Activated CD8-positive, alpha-beta T cell treated with anti-CD3 and anti-CD28 coated beads for 36 hours (primary cell): Measurements from ENCODE around the gene IGF2R. TPM values are rescaled to one million over a fixed set of nuclear protein-coding genes. Genes with fewer than 3 reads are reported as not detected.
"Not testable (repeated sequence)": the region's sequence is repeated elsewhere in the genome, so short reads cannot be mapped to it uniquely, and the experiment has no call there.

Experiments used
- ATAC-seq: fragments of 200-7000 bp; cut with Tn5 transposase; one replicate; pipeline ENCODE4 v1.10.0; 2021; ENCODE audit warnings: mild to moderate bottlenecking, moderate library complexity
- CTCF ChIA-PET: fragments of 350-600 bp; sonication (Branson Sonifier 250); formaldehyde crosslinking; loops from one replicate; lab custom pipeline; 2021; ENCODE audit warnings: antibody characterized with exemption; lab: Charles Lee
- POLR2A ChIA-PET: fragments of 350-600 bp; sonication (Branson Sonifier 250); formaldehyde crosslinking; loops from one replicate; lab custom pipeline; 2021; ENCODE audit warnings: antibody characterized with exemption; lab: Charles Lee
- DNase-seq: peaks from one replicate; pipeline ENCODE4 v3.0.0-alpha.2; 2020
- H3K27ac Mint-ChIP-seq: one replicate; pipeline ENCODE4 v1.8.0; 2021; ENCODE audit warnings: mild to moderate bottlenecking, mixed read lengths
- H3K27me3 Mint-ChIP-seq: one replicate; pipeline ENCODE4 v1.8.0; 2021; ENCODE audit warnings: mixed read lengths
- H3K36me3 Mint-ChIP-seq: one replicate; pipeline ENCODE4 v1.8.0; 2021; ENCODE audit warnings: low read depth, mixed read lengths
- H3K4me1 Mint-ChIP-seq: one replicate; pipeline ENCODE4 v1.8.0; 2021; ENCODE audit warnings: low read depth, mixed read lengths
- H3K4me3 Mint-ChIP-seq: one replicate; pipeline ENCODE4 v1.8.0; 2021; ENCODE audit warnings: mild to moderate bottlenecking, moderate library complexity, mixed read lengths
- H3K9me3 Mint-ChIP-seq: one replicate; pipeline ENCODE4 v1.8.0; 2021; ENCODE audit warnings: mixed read lengths
- CTCF ChIP-seq: fragments of 200-600 bp; IDR thresholded peaks from one replicate; pipeline ENCODE4 v1.8.0; 2022; ENCODE audit warnings: antibody characterized with exemption, mild to moderate bottlenecking
- intact Hi-C: fragments of 100-400 bp; cut with micrococcal nuclease; formaldehyde crosslinking; loops from one replicate; pipeline ENCODE4 v1.10.0; 2022
- total RNA-seq, 2 experiments: library from RNA; stranded (reverse); gene quantifications; one replicate each; pipeline ENCODE4 v1.2.3, GENCODE V29; 2021

Gene IGF2R
- total RNA-seq, 2 experiments from 2014 or later, result 81.7 to 82.4 TPM

- intact Hi-C loops, result no loop called here
- H3K27me3 Mint-ChIP-seq, result no peaks in the 10 kb centered on the region
- ATAC-seq, result no peak
- no peak for DNase-seq
- no peak overlapping the region for H3K27ac Mint-ChIP-seq
- H3K4me1 Mint-ChIP-seq, result peaks cover 3% of the 10 kb centered on the region
- ChIA-PET POLR2A (no interaction called here), CTCF (no interaction called here)
- TF ChIP-seq CTCF, result no peak
- H3K9me3 Mint-ChIP-seq, result no peaks in the 10 kb centered on the region
- no peak overlapping the region for H3K4me3 Mint-ChIP-seq
- no peaks in the 10 kb centered on the region for H3K36me3 Mint-ChIP-seq
These were observed 5.8 kb upstream of the IGF2R start for GRCh38 chr6:159963111-159963510.

GRCh38 chr6:159964046-159964445, 4.8 kb upstream of the IGF2R start:
- no peaks in the 10 kb centered on the region for H3K9me3 Mint-ChIP-seq
- intact Hi-C loops, result no loop called here

GRCh38 chr6:159966339-159966738, 2.5 kb upstream of the IGF2R start:
- ATAC-seq, result no peak
- H3K4me3 Mint-ChIP-seq, result no peak overlapping the region
- H3K27me3 Mint-ChIP-seq, result no peaks in the 10 kb centered on the region
- peaks cover 13% of the 10 kb centered on the region for H3K36me3 Mint-ChIP-seq
- intact Hi-C loops, result no loop called here
- TF ChIP-seq CTCF, result no peak
- no peaks in the 10 kb centered on the region for H3K9me3 Mint-ChIP-seq
- ChIA-PET POLR2A (no interaction called here), CTCF (interaction anchor here (1.2 kb wide), 1 partner anchor 24 kb away, joined by 3 read pairs; no protein-coding TSS in a partner anchor)
- peaks cover 13% of the 10 kb centered on the region for H3K4me1 Mint-ChIP-seq
- no peak for DNase-seq
- H3K27ac Mint-ChIP-seq, result no peak overlapping the region

More at GRCh38 chr6:159964046-159964445, 4.8 kb upstream of the IGF2R start:
- no peaks in the 10 kb centered on the region for H3K36me3 Mint-ChIP-seq
- H3K27me3 Mint-ChIP-seq, result no peaks in the 10 kb centered on the region
- no peak for TF ChIP-seq CTCF
- H3K4me1 Mint-ChIP-seq, result peaks cover 3% of the 10 kb centered on the region
- CTCF ChIA-PET, result interaction anchor here (0.7 kb wide), 1 partner anchor 22 kb away, joined by 3 read pairs; no protein-coding TSS in a partner anchor
- POLR2A ChIA-PET, result no interaction called here
- no peak overlapping the region for H3K27ac Mint-ChIP-seq
- ATAC-seq (no peak), DNase-seq (no peak)
- no peak overlapping the region for H3K4me3 Mint-ChIP-seq

GRCh38 chr6:159966981-159967380, 1.9 kb upstream of the IGF2R start:
- Mint-ChIP-seq H3K27ac (no peak overlapping the region), H3K4me3 (no peak overlapping the region), H3K9me3 (no peaks in the 10 kb centered on the region), H3K4me1 (peaks cover 18% of the 10 kb centered on the region), H3K27me3 (no peaks in the 10 kb centered on the region), H3K36me3 (peaks cover 15% of the 10 kb centered on the region)
- ChIA-PET CTCF (interaction anchor here (1.1 to 1.6 kb wide), 3 partner anchors 24 to 88 kb away, joined by 3 read pairs; no protein-coding TSS in a partner anchor), POLR2A (interaction anchor here (1.2 kb wide), 1 partner anchor 10 kb away, joined by 3 read pairs; no protein-coding TSS in a partner anchor)
- no peak for ATAC-seq
- intact Hi-C loops, result no loop called here
- TF ChIP-seq CTCF, result no peak
- no peak for DNase-seq

GRCh38 chr6:159967621-159968020, 1.3 kb upstream of the IGF2R start:
- ChIA-PET POLR2A (interaction anchor here (0.9 to 4.1 kb wide), 4 partner anchors 11 to 37 kb away, joined by 3 to 57 read pairs (median 4); no protein-coding TSS in a partner anchor), CTCF (interaction anchor here (0.7 to 1.6 kb wide), 5 partner anchors 9 to 88 kb away, joined by 3 to 5 read pairs (median 3); no protein-coding TSS in a partner anchor)
- intact Hi-C loops, H3K9me3 Mint-ChIP-seq, ATAC-seq, DNase-seq, H3K27ac Mint-ChIP-seq, H3K27me3 Mint-ChIP-seq: not testable (repeated sequence)
- Mint-ChIP-seq H3K36me3 (peaks cover 20% of the 10 kb centered on the region), H3K4me3 (peak overlapping the region; percentile 83), H3K4me1 (peaks cover 25% of the 10 kb centered on the region)
